Liver (tissue), 9 donors: ENCODE results near the gene TSHZ3. TPM values are rescaled to one million over a fixed set of nuclear protein-coding genes. Genes with fewer than 3 reads are reported as not detected.

Experiments
- DNase-seq: peaks from one replicate; pipeline ENCODE4 v3.0.0-alpha.2; 2017; ENCODE audit warnings: low spot score
- H3K27ac ChIP-seq, 2 donors: one replicate each; pipeline ENCODE4 v1.7.0; 2013; ENCODE audit warnings: inconsistent platforms in 2 of 2, low read length in 2 of 2, control low read depth in 1 of 2, low read depth in 1 of 2, mild to moderate bottlenecking in 1 of 2
- H3K27me3 ChIP-seq, 4 donors: one replicate each; pipeline versions ENCODE4 v1.6.1 to v1.7.0; 2013; ENCODE audit warnings: low read length in 3 of 4, inconsistent platforms in 1 of 4, mild to moderate bottlenecking in 1 of 4, moderate library complexity in 1 of 4; ENCODE audit not compliant: control insufficient read depth in 4 of 4, insufficient read depth in 4 of 4
- H3K36me3 ChIP-seq, 4 donors: one replicate each; pipeline versions ENCODE4 v1.6.1 to v1.7.0; 2013; ENCODE audit warnings: low read length in 3 of 4, mild to moderate bottlenecking in 3 of 4, low read depth in 1 of 4, moderate library complexity in 1 of 4; ENCODE audit not compliant: control insufficient read depth in 4 of 4, insufficient read depth in 3 of 4
- H3K4me1 ChIP-seq, 4 donors: one replicate each; pipeline versions ENCODE4 v1.6.1 to v1.7.0; 2013; ENCODE audit warnings: low read length in 3 of 4, mild to moderate bottlenecking in 3 of 4, moderate library complexity in 1 of 4; ENCODE audit not compliant: control insufficient read depth in 4 of 4, insufficient read depth in 4 of 4
- H3K4me3 ChIP-seq, 3 donors: one replicate each; pipeline versions ENCODE4 v1.6.1 to v1.7.0; 2013; ENCODE audit warnings: low read length in 3 of 3, control low read depth in 1 of 3, low read depth in 1 of 3, mild to moderate bottlenecking in 1 of 3
- H3K9ac ChIP-seq, 2 donors: one replicate each; pipeline ENCODE4 v1.7.0; 2013; ENCODE audit warnings: low read length in 2 of 2, mild to moderate bottlenecking in 2 of 2, moderate library complexity in 2 of 2, control low read depth in 1 of 2, low read depth in 1 of 2
- H3K9me3 ChIP-seq, 4 donors: one replicate each; pipeline versions ENCODE4 v1.6.1 to v1.7.0; 2013; ENCODE audit warnings: low read length in 3 of 4; ENCODE audit not compliant: control insufficient read depth in 4 of 4
- ATF3 ChIP-seq: IDR thresholded peaks from 2 replicates; pipeline ENCODE4 v1.6.1; 2016; ENCODE audit warnings: antibody characterized with exemption
- EGR1 ChIP-seq, 2 donors: IDR thresholded peaks; 2 replicates each; pipeline ENCODE4 v1.6.1; 2016 to 2018; ENCODE audit warnings: antibody characterized with exemption in 2 of 2, low read depth in 2 of 2
- FOXA1 ChIP-seq: IDR thresholded peaks from 2 replicates; pipeline ENCODE4 v1.6.1; 2016; ENCODE audit warnings: antibody characterized with exemption
- FOXA2 ChIP-seq: IDR thresholded peaks from 2 replicates; pipeline ENCODE4 v1.6.1; 2016; ENCODE audit warnings: antibody characterized with exemption
- GABPA ChIP-seq, 2 donors: IDR thresholded peaks in 1 of 2; conservative IDR thresholded peaks in 1 of 2; 2 replicates each; pipeline ENCODE4 v1.6.1; 2016; ENCODE audit warnings: antibody characterized with exemption in 2 of 2, mild to moderate bottlenecking in 1 of 2, moderate library complexity in 1 of 2
- HNF4A ChIP-seq, 2 donors: conservative IDR thresholded peaks; 2 replicates each; pipeline ENCODE4 v1.6.1; 2016; ENCODE audit warnings: antibody characterized with exemption in 2 of 2, mild to moderate bottlenecking in 2 of 2
- HNF4G ChIP-seq: IDR thresholded peaks from 2 replicates; pipeline ENCODE4 v1.6.1; 2016; ENCODE audit warnings: antibody characterized with exemption
- JUND ChIP-seq, 2 donors: IDR thresholded peaks; 2 replicates each; pipeline ENCODE4 v1.6.1; 2016; ENCODE audit warnings: antibody characterized with exemption in 2 of 2
- MAX ChIP-seq: IDR thresholded peaks from 2 replicates; pipeline ENCODE4 v1.6.1; 2016; ENCODE audit warnings: antibody characterized with exemption
- NR2F2 ChIP-seq: IDR thresholded peaks from 2 replicates; pipeline ENCODE4 v1.6.1; 2016; ENCODE audit warnings: antibody characterized with exemption
- RAD21 ChIP-seq, 2 donors: IDR thresholded peaks; 2 replicates each; pipeline ENCODE4 v1.6.1; 2016; ENCODE audit warnings: antibody characterized with exemption in 2 of 2, mild to moderate bottlenecking in 2 of 2
- REST ChIP-seq: IDR thresholded peaks from 2 replicates; pipeline ENCODE4 v1.6.1; 2016; ENCODE audit warnings: antibody characterized with exemption, mild to moderate bottlenecking
- RXRA ChIP-seq, 2 donors: IDR thresholded peaks; 2 replicates each; pipeline ENCODE4 v1.6.1; 2017 to 2018; ENCODE audit warnings: antibody characterized with exemption in 2 of 2, mild to moderate bottlenecking in 1 of 2
- SP1 ChIP-seq: IDR thresholded peaks from 2 replicates; pipeline ENCODE4 v1.6.1; 2018; ENCODE audit warnings: antibody characterized with exemption, mild to moderate bottlenecking
- TAF1 ChIP-seq: conservative IDR thresholded peaks from 2 replicates; pipeline ENCODE4 v1.6.1; 2016; ENCODE audit warnings: antibody characterized with exemption, mild to moderate bottlenecking
- YY1 ChIP-seq: IDR thresholded peaks from 2 replicates; pipeline ENCODE4 v1.6.1; 2016; ENCODE audit warnings: antibody characterized with exemption, mild to moderate bottlenecking
- WGBS: extraction: QIAGEN DNeasy Blood & Tissue Kit; methylation state at CpG from one replicate; pipeline ENCODE4 v1.1.7; 2013; 5-methylcytosine and 5-hydroxymethylcytosine counted together
- polyA plus RNA-seq, 2 donors: library from polyadenylated mRNA; stranded (reverse) in 1 of 2; unstranded in 1 of 2; fragments of 200-250 nt in 1 of 2; fragments of >200 nt in 1 of 2; fragmentation: Nextera tagmentation in 1 of 2; extraction: Ambion mirVana in 1 of 2; gene quantifications; one replicate each; pipeline versions ENCODE4 v1.2.1 to v1.2.3, GENCODE V29; 2013 to 2015
- total RNA-seq, 2 donors: library from RNA; depleted of rRNA; stranded (reverse); fragments of >200 nt; gene quantifications; one replicate each; pipeline ENCODE4 v1.2.3, GENCODE V29; 2014
- TF ChIP-seq, protein P1 (sequence below): fragments of 150-350 bp; IDR thresholded peaks from 2 replicates; pipeline ENCODE4 v1.5.1; 2017; ENCODE audit warnings: improper control_type of control experiment, low read depth, low read length; ENCODE audit not compliant: missing input control
- TF ChIP-seq, protein P2 (sequence below): IDR thresholded peaks from 2 replicates; pipeline ENCODE4 v1.6.1; 2016; ENCODE audit warnings: antibody characterized with exemption
- donor health status: healthy.
- donor health status: healthy.
- donor health status: healthy.
- donor health status: healthy.
- donor health status: healthy.

TSHZ3 gene
- total and polyA plus RNA-seq, 4 donors, result 0.42 to 3.3 (median 0.68) TPM

GRCh38 chr19:31317570-31317969 lies 31.7 kb downstream of the TSHZ3 start:
- Histone ChIP-seq H3K4me1 (peaks cover 0 to 3% (median 0%) of the 10 kb centered on the region in 4 donors), H3K27me3 (peaks cover 0 to 8% (median 0%) of the 10 kb centered on the region in 4 donors), H3K36me3 (no peaks in the 10 kb centered on the region), H3K27ac (no peak overlapping the region), H3K9me3 (no peaks in the 10 kb centered on the region), H3K4me3 (no peak overlapping the region), H3K9ac (no peak overlapping the region)
- 44% methylated on average over 11 of the region's 11 CpGs for WGBS
- TF ChIP-seq RAD21 (IDR thresholded peaks at IDR 0.05) (no peak), FOXA2 (no peak), MAX (no peak), SP1 (no peak), RXRA (IDR thresholded peaks at IDR 0.05) (no peak)
- TF ChIP-seq, protein P1, sequence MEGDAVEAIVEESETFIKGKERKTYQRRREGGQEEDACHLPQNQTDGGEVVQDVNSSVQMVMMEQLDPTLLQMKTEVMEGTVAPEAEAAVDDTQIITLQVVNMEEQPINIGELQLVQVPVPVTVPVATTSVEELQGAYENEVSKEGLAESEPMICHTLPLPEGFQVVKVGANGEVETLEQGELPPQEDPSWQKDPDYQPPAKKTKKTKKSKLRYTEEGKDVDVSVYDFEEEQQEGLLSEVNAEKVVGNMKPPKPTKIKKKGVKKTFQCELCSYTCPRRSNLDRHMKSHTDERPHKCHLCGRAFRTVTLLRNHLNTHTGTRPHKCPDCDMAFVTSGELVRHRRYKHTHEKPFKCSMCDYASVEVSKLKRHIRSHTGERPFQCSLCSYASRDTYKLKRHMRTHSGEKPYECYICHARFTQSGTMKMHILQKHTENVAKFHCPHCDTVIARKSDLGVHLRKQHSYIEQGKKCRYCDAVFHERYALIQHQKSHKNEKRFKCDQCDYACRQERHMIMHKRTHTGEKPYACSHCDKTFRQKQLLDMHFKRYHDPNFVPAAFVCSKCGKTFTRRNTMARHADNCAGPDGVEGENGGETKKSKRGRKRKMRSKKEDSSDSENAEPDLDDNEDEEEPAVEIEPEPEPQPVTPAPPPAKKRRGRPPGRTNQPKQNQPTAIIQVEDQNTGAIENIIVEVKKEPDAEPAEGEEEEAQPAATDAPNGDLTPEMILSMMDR, result no peak
- TF ChIP-seq, protein P2, sequence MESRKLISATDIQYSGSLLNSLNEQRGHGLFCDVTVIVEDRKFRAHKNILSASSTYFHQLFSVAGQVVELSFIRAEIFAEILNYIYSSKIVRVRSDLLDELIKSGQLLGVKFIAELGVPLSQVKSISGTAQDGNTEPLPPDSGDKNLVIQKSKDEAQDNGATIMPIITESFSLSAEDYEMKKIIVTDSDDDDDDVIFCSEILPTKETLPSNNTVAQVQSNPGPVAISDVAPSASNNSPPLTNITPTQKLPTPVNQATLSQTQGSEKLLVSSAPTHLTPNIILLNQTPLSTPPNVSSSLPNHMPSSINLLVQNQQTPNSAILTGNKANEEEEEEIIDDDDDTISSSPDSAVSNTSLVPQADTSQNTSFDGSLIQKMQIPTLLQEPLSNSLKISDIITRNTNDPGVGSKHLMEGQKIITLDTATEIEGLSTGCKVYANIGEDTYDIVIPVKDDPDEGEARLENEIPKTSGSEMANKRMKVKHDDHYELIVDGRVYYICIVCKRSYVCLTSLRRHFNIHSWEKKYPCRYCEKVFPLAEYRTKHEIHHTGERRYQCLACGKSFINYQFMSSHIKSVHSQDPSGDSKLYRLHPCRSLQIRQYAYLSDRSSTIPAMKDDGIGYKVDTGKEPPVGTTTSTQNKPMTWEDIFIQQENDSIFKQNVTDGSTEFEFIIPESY, result no peak
- no peak for DNase-seq

DNA sequence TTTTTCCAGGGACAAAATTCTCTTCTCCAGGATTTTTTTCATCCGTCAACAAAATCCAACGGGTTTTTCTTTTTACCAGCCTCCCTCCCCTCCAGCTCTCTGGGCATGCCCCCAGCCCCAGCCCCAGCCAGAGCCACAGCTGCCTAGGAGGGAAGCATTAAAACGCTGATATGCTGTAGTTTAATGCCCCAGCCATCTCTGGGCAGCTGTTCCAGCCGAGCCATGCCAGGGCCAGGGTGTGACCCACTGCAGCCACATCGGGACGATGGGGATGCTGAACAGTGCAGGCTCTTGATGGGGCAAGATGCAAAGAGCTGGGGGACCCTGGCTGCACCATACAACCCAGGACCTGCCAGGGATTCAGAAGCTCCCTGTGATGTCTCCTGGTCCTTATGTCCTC lies 32.1 kb downstream of the TSHZ3 start:
- Histone ChIP-seq H3K27me3 (peaks cover 0 to 8% (median 0%) of the 10 kb centered on the region in 4 donors), H3K4me1 (peaks cover 0 to 3% (median 0%) of the 10 kb centered on the region in 4 donors), H3K36me3 (no peaks in the 10 kb centered on the region), H3K4me3 (no peak overlapping the region), H3K27ac (no peak overlapping the region), H3K9ac (no peak overlapping the region), H3K9me3 (no peaks in the 10 kb centered on the region)
- TF ChIP-seq ATF3 (no peak), HNF4G (no peak), TAF1 (no peak), REST (no peak), JUND (IDR thresholded peaks at IDR 0.05) (no peak), FOXA1 (no peak), SP1 (no peak), NR2F2 (no peak), RXRA (IDR thresholded peaks at IDR 0.05) (no peak), HNF4A (conservative IDR thresholded peaks at IDR 0.05) (no peak), EGR1 (IDR thresholded peaks at IDR 0.05; ENCODE audit: low read depth in 2 of 2) (no peak), GABPA (IDR thresholded peaks at IDR 0.05 in 1 of 2, conservative IDR thresholded peaks at IDR 0.05 in 1 of 2) (no peak), YY1 (no peak), RAD21 (IDR thresholded peaks at IDR 0.05) (no peak), FOXA2 (no peak), MAX (no peak)
- TF ChIP-seq, protein P1, result no peak
- TF ChIP-seq, protein P2, result no peak
- no peak for DNase-seq
- 65% methylated on average over 6 of the region's 6 CpGs for WGBS
